ENCODE measurements around the gene UPB1.

- TF ChIP-seq CTCF (IDR thresholded peaks at IDR 0.05; ENCODE audit: poor library complexity) (no peak), EZH2 (IDR thresholded peaks at IDR 0.05; ENCODE audit: borderline replicate concordance) (no peak)
These were observed 41.0 kb downstream of the UPB1 start for GRCh38 chr22:24536089-24536488.

Measured in hepatocyte (in vitro differentiated cells).